Stimulated activated CD4-positive, alpha-beta T cell treated with anti-CD3 and anti-CD28 coated beads, Interleukin-4, amount 100 ng/mL, for 1 hour (primary cell): ENCODE data around the gene MON2.
"Not testable (repeated sequence)": the region's sequence is repeated elsewhere in the genome, so short reads cannot be mapped to it uniquely, and the experiment has no call there.

Experiments
- DNase-seq: peaks from one replicate; pipeline ENCODE4 v3.0.0-alpha.2; 2020

MON2 gene, protein sequence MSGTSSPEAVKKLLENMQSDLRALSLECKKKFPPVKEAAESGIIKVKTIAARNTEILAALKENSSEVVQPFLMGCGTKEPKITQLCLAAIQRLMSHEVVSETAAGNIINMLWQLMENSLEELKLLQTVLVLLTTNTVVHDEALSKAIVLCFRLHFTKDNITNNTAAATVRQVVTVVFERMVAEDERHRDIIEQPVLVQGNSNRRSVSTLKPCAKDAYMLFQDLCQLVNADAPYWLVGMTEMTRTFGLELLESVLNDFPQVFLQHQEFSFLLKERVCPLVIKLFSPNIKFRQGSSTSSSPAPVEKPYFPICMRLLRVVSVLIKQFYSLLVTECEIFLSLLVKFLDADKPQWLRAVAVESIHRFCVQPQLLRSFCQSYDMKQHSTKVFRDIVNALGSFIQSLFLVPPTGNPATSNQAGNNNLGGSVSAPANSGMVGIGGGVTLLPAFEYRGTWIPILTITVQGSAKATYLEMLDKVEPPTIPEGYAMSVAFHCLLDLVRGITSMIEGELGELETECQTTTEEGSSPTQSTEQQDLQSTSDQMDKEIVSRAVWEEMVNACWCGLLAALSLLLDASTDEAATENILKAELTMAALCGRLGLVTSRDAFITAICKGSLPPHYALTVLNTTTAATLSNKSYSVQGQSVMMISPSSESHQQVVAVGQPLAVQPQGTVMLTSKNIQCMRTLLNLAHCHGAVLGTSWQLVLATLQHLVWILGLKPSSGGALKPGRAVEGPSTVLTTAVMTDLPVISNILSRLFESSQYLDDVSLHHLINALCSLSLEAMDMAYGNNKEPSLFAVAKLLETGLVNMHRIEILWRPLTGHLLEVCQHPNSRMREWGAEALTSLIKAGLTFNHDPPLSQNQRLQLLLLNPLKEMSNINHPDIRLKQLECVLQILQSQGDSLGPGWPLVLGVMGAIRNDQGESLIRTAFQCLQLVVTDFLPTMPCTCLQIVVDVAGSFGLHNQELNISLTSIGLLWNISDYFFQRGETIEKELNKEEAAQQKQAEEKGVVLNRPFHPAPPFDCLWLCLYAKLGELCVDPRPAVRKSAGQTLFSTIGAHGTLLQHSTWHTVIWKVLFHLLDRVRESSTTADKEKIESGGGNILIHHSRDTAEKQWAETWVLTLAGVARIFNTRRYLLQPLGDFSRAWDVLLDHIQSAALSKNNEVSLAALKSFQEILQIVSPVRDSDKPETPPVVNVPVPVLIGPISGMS (N-terminal part only)

DNA sequence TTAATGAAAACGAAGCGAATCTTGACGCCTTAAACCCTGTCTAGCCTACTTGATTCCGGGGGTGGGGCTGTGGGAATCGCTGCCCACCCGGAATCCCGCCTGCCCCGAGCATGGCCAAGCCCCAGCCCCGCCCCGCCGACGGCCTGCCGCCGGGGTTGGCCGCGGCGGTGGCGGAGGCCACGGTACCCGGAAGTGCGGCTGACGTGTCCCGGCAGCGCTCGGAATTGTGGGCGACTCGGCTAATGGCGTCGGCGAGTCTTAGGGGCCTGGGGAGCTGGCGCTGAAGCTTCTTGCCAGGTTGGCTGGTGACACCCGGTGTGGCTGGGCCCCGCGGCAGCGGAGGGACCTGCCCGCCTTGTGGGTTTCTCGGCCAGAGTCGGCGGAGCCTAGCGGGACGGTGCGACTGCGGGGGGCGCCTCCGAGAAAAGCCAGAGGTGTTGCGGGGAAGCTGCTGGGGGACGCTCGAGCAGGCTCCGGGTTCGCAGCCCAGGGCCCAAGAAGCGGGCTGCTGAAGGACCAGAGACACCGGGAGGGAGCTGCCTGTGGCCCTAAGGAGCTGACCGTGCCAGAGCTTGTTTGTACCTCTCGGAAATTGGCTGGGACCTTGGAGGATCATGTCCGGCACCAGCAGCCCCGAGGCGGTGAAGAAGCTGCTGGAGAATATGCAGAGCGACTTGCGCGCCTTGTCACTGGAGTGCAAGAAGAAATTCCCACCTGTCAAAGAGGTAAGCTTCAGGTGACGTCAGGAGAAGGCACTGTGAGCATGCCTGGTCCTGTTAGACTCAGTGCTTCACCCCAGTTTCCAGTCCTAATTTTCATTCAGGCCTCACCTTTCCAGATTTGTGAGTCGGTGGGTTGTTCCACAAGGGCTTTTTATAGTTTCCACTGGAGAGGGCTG is at the start of gene MON2:
TSS of gene MON2 (plus strand) at position 233 of the 898 bp plus-strand sequence. CDS start at position 615, 382 bp downstream.
- peak; percentile 87 for DNase-seq

DNA sequence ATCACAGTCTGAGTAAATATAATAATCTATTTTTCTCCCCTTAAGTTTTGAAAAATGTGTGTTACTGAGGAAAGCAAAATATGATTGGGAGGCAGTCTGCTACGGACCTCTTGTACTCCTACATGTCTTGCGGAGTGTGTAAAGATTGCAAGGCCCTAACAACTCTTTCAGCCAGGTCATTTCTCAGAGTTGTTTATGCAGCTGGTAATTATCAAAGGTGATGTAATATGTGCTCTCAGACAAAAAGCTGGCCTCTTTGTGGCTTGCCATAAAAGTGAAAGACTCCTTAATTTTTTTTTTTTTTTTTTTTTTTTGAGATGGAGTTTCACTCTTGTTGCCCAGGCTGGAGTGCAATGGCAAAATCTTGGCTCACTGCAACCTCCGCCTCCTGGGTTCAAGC is 40.5 kb upstream of the MON2 start:
- DNase-seq = no peak

- DNase-seq = no peak
Observed at GRCh38 chr12:62429457-62429856, 37.2 kb upstream of the MON2 start.

DNA sequence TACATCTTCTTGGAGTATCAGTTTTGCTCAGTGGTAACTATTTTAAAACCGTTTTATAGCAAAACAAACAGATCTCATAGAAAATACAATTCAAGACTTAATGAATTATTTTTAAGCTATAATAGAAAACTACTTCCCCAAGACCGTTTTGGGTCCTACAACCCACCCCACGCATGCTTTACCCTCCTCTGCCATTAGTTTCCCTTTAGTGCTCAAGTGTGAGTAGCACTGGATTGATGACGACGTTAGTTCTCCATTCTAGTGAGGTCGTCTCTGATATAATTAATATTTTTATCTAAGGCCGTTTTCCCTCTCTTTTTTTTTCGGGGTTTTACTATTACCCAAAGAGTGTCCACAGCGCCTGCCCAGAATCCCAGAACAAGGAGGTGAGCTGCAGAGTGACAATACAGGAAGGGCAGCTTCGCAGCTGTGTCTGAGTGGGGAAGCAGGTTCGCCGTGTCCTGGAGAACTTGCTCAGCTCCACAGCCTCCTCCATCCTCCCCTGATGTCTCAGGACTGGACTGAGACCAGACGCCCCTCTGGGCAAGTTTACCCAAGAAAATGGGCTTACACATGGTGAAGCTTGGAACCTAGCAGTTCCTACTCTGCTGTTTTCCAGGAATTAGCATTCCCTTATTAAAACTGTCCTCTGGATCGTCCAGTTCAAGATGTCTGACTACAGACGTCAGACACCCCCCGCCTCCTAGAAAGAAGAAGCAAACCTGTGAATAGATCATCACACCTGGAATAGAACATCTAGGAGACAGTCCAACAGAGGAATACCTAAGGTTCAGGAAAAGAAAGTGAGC is 31.9 kb upstream of the MON2 start:
- DNase-seq = no peak

- DNase-seq = peak; percentile 27
Observed at GRCh38 chr12:62435303-62436163, 31.1 kb upstream of the MON2 start.

- no peak for DNase-seq
Observed at GRCh38 chr12:62436164-62436503, 30.5 kb upstream of the MON2 start.

GRCh38 chr12:62438098-62438692 is 28.4 kb upstream of the MON2 start:
- DNase-seq = peak; percentile 13

- no peak for DNase-seq
Observed at GRCh38 chr12:62446754-62447452, 19.7 kb upstream of the MON2 start.

- no peak for DNase-seq
Observed at GRCh38 chr12:62448436-62448835, 18.2 kb upstream of the MON2 start.

GRCh38 chr12:62455429-62455828 is 11.2 kb upstream of the MON2 start:
- not testable (repeated sequence) for DNase-seq

- DNase-seq = no peak
Observed at GRCh38 chr12:62458626-62459025, 8.0 kb upstream of the MON2 start.

GRCh38 chr12:62459976-62460375 is 6.7 kb upstream of the MON2 start:
- DNase-seq = no peak

GRCh38 chr12:62461171-62461837 is 5.3 kb upstream of the MON2 start:
- not testable (repeated sequence) for DNase-seq

- DNase-seq = not testable (repeated sequence)
Observed at GRCh38 chr12:62463252-62463651, 3.4 kb upstream of the MON2 start.

- DNase-seq = peak; percentile 5
Observed at GRCh38 chr12:62466018-62466593, 520 bp upstream of the MON2 start.

DNA sequence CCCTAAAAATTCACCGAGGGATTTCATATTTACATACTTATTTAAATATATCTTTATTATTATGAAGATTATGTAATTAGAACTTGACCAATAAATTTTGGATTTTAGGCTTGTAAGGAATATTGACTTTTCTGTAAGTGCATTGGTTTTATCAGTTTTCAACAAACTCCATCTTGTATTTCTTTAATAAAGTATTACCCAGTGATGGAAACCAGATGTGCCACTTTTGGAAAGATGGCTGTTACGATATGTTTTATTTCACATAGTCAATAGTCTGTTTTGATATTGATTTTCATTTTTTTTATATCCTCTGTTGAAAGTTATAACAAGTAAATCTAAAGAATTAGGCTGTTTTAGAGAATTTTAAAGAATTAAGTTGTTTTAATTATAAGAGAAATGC is 1.8 kb downstream of the MON2 start:
- no peak for DNase-seq

- DNase-seq = no peak
Observed at GRCh38 chr12:62468935-62469334, 2.3 kb downstream of the MON2 start.

DNA sequence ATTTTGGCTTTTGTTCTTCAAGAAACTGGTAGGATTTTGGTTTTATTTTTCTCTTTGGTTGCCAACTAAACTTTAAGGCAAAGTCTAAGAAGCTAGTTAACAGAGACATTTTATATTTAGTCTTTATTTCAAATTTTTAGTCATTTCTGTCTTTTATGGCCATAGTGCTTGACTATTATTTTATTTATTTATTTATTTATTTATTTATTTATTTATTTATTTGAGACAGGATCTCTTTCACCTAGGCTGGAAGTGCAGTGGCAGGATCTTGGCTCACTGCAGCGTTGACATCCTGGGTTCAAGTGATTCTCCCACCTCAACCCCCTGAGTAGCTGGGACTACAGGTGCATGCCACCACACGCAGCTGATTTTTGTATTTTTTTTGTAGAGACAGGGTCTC is 3.1 kb downstream of the MON2 start:
- no peak for DNase-seq
